T-helper 1 cell (primary cell): ENCODE results near the gene DPP10.

Experiments used
- DNase-seq, 5 donors: peaks; one replicate each; pipeline ENCODE4 v3.0.0-alpha.2; 2012 to 2020

DPP10 gene

DNA sequence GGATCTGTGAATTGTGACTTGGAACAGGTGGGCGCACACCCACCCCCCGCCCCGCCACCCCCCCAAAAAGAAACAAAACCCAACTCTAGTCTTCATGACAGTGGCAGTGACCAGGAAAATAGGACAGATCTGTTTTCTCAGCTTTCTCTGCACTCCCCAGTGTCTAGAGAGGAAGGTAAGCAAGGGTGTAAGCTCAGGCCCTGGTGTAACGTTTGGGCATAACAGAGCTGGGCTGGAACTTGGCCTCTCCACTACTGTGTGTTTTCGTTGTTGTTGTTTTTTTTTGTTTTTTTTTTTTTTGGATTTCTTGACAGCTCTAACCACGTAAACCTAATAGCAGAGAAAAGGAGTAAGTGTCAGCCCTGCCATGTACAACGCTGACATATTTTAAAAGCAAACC, 1160.8 kb downstream of the DPP10 start:
- no peak for DNase-seq

DNA sequence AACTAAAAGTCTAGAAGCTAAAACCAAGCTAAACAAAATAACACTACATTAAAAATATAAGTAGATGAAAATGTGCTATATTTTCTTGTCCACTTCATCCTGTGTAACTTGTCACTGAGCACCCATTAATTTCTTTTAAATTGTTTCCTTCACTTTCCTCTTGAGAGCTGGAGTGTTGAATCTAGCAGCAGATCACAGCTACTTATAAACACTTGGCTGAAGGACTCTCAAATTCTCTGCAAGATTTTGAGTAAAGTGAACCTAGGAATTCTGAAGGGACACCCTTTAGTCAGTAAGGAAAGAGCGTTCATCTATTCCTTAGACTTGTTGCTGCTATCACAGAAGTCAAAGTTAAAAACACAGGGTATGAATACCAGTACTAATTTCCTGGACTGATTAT, 1163.9 kb downstream of the DPP10 start:
- DNase-seq, result no peak

DNA sequence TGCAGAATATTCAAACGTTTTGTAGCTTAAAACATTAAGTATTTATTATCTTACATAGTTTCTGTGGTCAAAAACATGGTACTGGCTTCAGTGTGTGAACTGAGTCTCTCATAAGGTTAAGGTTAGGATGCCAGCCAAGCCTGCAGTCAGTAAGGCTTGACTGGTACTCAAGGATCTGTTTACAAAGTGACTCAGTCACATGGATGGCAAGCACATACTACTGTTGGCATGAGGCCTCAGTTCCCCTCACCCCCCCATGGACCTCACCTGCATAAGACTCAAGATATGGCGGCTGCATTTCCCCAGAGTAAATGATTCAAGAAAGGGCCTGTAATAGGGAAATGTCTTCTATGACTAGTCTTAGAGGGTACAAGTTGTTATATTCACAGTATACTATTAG, 1167.5 kb downstream of the DPP10 start:
- DNase-seq, result no peak

DNA sequence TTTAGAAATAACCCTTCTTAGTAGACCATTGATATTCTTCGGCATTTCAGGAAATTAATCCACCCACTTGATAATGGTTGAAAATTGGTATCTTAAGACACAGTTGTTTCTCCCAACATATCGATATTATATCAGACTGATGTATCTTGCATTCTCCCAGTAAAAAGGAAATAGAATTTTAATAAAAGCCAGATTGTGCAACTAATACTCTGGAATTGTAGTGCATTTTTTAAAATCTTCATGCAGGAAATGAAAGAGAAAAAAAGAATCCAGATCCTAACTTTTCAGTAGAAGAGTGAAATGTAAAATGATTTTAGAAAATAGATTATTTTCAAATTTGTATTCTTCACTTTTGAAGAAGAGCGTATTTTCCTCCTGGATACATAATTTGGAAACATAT, 1168.4 kb downstream of the DPP10 start:
- DNase-seq, result no peak

DNA sequence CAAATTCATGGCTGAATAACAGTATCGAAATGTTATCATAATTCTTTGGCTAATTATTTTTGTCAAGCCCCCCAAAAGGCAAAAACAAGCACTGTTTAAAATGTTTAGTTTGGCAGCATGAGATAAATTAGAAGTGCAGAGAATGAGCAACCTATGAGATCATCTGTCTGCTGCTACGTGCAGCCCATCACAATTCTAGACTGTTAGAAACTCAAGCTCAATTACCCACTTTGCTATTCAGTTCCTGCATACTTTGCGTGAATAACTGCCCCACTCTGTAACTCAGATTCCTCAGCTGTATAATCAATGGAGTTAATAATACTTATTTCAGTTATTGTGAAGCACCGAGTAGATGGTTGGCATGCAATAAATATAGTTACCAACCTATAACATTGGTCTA, 1181.9 kb downstream of the DPP10 start:
- DNase-seq, result no peak

DNA sequence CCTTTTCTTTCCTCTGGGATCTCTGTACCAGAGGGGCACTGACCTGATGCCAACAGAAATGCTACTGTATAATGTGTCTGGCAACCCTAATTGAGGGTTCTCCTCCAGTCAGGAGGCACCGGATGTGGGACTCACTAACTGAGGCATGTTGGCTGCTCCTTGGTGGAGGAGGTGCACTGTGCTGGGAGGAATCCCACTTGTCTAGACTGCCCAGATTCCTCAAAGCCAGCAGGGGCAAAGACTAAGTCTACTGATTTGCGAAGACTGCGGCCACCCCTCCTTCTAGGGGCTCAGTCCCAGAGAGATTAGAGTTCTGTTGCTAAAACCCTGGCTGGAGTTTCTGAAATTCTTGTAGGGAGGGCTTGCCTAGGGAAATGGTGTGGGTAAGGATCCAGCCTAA, 1192.1 kb downstream of the DPP10 start:
- no peak for DNase-seq

DNA sequence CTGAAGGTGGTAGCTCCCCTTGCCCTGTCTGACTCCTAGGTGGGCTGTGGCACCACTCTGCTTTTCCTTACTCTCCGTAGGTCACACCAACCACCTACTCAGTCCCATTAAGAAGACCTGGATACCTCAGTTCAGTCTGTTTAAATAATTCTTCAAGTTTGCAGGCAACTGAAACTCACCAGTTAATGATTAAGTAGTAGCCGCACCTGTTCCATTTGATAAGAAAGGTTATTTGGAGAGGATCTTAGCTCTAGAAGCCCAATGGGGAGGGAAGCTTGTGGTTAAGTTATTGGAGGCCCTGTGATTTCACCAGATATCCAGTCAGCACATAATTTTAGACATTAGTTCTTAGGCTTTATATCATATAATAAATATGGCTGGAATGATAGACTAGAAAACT, 1193.0 kb downstream of the DPP10 start:
- DNase-seq, result no peak

DNA sequence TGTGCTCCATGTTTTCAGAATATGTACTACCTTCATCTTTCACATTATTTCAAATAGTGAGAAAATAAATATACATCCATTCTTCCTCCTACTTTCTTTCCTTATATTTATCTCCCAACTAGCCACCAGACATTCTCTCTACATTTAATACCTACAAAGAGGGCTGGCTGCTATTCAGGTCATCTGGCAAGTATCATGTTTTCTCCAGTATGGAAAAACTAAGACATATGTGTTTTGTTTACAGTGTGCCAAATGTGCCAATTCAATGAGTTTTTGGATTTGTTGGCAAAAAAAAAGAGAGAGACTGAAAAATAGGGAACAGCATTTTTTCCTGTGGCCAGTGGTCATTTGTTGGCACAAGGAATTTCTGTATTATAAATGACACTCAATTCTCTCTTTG, 1207.3 kb downstream of the DPP10 start:
- DNase-seq, result no peak

DNA sequence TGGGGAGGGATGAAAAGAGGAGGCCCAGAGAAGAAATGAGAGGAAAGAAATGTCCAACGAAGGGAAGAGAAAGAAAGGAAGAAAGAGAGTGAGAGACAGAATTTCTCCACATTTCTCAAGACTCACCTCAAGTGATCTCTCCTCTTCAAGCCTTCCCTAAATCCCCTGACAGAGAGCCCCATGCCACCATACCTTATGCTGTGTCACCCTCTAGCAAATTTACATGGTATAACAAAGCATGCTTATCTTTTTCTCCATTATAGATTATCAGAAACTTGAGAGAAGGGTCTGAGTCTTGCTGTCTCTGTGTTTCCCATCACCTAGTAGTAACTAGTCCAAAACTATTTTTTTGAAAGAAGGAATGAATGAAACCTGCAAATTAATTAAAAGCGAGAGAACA, 1208.4 kb downstream of the DPP10 start:
- DNase-seq, result no peak

DNA sequence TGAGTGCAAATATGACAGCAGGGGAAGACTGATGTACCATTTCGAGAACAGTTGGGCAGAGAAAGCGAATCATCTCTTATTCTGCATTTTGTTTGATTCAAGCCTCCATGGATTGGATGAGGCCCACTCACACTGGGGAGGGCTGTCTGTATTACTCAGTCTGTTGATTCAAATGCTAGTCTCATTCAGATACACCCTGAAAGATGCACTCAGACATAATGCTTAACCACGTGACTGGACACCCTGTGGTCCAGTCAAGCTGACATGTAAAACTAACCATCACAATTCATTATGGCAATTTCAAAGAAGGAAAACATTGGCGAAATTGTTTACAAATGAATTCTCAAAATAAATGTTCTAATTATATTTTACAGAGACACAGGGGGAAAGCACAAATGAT, 1210.2 kb downstream of the DPP10 start:
- DNase-seq, result no peak

DNA sequence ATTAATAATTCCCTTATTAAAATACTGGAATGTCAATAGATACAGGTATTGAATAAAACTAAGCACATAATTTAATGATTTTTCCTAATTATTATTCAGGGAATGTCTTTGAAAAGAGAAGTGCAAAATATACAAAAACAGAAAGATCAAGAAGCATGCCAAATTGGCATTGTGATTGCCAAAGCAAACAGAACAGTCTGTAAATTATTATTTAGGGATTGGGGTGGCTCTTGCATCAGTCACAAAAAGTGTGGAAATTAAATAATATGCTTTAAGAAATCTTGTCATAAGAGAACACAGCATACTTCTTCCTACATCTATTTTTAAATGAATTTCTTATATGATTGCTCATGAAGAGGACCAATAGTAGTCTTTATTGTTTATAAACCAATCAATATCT, 1211.9 kb downstream of the DPP10 start:
- DNase-seq, result no peak

DNA sequence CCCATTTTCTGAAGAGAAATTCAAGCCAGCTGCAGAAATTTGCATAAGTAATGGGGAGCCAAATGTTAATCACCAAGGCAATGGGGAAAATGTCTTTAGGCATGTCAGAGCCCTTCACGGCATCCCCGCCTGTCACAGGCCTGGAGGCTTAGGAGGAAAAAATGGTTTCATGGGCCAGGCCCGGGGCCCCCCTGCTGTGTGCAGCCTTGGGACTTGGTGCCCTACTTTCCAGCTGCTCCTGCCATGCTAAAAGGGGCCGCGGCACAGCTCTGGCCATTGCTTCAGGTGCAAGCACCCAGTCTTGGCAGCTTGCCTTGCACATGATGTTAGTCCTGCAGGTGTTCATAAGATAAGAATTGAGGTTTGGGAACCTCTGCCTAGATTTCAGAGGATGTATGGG, 1235.7 kb downstream of the DPP10 start:
- no peak for DNase-seq

DNA sequence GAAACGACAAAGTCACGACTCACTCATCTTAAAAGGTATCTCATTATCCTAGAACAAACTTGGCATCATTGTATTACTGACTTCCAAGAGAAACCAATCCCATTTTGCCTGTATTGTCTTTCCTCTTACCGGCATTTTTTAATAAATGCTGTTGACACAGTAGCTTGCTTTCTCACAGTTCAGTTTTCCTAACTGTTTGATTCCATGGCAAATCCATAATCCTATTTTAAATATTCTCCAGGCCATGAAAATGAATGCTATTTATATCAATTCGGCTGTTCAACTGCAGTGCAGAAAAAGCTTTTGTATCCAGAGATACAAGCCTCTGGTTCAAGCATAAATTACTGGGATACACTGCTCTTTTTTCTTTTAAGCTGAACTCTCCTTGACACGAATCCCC, 1241.9 kb downstream of the DPP10 start:
- DNase-seq, result no peak

DNA sequence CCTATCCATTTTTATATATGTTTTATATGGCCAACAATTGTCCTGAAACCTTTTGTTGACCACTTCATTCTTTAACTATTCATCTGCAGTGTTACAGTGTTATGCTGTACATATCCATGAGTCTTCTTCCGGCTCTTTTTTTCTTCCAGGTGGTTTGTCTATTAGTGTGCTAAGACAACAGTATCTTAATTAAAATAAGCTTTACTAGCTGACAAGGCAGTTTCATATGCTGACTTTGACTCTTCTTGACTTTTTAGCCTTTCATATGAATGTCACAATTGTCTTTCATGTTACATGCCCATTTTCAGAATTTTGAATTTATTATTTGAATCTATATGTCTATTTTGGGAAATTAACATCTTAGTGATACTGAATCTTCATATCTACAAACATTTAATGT, 1249.0 kb downstream of the DPP10 start:
- no peak for DNase-seq

DNA sequence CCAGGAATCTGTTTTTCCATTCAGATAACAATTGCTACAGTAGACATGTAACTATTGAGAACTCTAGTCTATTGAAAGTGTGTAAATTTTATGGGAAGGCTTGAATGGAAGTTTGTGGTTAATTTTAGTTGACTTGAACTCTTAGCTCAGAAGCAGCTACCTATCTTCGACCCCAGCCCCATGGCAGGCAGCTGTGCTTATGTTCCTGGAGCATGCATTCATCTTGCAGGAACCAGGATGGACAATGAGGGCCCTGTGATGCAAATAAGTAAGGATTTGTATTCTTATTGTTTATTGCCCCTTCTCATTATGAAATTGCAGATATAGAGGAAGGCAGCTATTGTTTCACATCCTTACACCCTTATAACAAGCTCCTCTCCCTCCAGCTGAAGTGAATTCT, 1252.2 kb downstream of the DPP10 start:
- DNase-seq, result no peak

DNA sequence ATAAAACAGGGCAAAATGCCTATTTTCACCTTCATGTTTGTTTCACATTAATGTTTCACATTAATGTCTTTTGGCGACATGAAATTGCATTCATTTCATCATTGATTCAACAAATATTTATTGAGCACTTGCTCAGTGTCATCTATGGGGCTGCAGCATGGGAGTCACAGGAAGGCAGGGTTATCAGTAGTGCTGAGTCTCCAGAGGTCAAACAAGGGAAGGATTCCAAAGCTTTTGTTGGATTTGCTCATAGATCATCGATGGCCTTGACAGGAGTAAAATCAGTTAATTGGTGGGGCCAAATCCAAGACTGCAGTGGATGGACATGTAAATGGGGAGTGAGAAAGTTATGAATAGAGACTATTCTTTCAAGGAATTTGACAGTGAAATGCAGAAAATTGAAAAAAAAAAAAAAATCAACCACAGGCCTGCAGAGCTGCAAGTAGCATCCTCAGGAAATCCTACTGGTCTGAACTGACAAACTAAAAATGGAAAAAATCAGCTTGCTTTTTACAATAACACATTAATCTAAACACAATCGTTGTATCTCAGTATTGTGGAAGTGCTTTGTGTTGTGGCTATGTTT, 1290.8 kb downstream of the DPP10 start:
- no peak for DNase-seq

DNA sequence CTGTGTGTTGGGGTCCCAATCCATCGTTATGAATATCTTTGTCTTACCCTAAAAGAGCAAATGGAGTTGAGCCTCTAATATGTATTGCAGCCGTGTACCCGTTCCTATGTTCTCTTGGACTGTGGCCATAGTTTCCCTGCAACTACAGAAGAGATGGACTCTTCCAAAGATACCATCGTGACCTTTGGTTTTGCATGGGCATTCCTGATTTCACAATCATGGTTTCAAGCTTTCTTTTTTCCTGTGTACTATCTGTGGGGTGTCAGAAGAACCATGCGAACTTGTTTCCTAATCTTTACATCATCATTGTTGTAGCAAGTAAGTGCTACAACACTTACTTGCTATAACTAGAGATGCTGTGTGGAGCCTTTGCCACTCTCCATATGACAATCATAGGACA, 1295.7 kb downstream of the DPP10 start:
- no peak for DNase-seq

DNA sequence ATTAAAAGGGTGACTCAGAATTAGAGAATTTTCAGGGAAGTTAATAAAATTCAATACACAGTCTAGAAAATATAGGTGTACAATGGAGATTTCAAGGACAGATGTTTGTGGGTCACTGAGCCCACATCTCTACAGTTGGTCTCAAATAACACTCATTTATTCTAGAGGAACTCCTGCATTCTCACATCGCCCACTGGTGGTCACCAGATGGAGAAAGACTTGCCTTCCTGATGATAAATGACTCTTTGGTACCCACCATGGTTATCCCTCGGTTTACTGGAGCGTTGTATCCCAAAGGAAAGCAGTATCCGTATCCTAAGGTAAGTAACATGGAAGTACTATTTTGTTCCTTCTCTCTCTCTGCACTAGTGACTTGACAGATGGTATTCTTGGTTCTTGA, 1297.1 kb downstream of the DPP10 start:
- DNase-seq, result no peak

DNA sequence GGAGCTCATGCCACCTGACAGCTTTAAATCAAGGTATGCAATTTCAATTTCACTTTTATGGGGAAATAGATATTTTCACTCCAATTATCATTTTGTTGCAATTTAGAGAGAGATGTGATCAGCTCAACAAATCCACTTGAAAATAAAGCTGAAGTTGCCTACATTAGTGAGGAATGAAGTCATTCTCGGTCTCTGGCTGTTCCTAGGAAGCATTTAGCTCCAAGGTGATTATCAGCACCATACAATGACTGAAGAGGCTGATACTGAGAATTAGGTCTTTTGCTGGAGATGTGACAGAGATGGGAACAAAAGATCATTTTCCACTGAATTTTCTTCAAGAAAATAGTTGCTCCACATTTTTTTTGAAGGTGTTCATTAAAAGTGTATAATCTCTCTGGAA, 1303.7 kb downstream of the DPP10 start:
- DNase-seq, result no peak

DNA sequence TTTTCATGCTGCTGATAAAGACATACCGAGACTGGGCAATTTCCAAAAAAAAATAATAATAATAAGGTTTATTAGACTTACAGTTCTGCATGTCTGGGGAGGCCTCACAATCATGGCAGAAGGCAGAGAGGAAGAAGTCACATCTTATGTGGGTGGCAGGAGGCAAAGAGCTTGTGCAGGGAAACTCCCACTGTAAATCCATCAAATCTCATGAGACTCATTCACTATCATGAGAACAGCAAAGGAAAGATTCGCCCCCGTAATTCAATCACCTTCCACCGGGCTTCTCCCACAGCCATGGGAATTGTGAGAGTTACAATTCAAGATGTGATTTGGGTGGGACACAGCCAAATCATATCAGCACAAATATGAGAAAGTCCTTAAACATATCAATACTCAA, 1314.8 kb downstream of the DPP10 start:
- no peak for DNase-seq

DNA sequence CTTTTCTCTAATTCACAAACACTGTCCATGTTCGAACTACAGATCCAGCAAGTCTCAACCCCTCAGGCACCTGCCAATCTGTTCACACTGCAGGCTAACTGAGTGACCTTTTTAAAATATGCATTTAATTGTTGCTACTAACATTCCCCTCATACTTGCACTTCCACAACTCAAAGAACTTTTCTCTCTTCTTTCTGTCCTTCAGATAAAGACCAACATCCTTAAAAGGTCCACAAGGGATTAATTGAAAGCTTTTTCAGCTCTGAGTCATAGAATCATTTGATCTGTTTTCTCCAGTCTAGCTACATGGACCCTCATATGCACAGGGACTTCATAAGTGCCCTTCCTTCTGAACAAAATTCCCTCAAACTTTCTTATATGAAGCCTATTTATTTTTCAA, 1321.2 kb downstream of the DPP10 start:
- no peak for DNase-seq

DNA sequence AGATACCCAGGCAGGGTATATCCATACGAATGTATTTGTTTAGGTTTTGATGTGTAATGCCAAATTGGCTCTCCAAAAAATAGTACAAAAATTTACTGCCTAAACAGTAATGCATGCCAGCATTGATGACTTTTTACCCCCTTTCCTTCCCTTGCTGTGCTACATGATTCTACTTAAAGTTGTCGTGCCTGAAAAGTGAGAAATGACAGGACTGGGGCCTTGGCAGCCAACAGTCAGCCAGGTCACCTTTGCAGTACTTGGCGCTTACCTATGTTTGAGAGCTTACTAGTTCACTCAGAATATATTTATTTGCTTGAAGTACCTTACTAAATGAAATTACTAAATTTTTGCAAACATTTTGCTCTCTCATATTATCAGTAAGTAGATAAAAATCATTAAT, 1329.1 kb downstream of the DPP10 start:
- DNase-seq, result no peak

DNA sequence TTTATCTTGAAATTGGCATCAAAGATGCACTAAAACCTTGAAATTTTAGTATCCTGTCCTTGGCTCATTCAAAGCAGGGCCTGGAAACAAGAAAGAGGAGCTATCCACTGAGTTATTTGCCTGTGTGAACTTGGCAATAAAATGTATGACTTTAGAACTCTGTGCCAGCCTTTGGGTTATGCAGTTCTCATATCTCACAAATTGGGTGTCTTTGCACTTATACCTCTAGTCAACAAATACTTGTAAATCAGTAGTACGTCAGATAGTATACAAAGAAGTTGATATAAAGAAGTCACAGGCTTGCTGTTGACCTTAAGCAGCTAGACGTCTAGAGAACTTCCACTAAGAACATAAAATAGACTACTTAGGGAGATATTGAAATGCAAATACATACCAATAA, 1331.9 kb downstream of the DPP10 start:
- no peak for DNase-seq

DNA sequence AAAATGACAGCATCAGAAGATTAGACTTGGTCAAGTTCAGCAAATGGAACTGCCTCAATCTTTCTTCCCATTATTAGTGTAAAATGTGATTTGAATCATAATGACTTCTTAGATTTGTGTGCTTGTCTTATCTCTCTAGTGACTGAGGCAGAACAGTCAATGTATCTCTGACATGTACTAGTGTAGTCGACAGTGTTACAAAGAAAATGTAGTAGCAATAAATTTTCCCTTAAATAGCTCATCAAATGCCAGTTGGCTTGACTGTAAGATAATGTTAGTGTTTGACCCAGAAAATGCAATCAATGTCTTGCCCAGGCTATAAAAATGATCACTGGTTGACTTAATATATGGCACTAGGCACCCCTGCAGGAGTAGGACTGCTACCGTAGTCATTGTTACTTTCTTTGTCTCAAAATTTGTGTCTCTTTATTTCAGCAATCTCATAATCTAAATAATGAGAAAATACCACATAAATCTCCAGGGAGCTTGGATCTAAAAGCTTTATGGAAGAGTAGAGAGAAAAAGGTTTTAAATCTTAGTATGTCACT, 1336.7 kb downstream of the DPP10 start:
- DNase-seq, result no peak

DNA sequence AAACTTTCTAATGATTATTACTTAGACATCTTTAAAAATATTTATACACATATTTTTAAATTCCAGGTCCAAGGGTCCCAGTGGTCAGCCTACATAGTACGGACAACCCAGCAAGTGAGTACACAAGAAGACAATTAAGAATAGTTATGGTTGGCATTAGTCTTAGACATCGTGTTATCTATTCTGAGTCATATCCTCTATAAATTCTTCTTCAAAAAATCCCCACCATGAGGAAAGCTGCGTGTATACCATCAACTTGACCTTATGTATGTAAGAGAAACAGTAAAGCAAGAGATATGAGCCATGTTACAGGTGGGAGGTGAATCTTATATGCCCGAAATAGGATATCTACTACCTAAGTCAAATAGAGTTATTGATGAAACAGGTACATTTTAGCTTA, 1339.8 kb downstream of the DPP10 start:
- no peak for DNase-seq

DNA sequence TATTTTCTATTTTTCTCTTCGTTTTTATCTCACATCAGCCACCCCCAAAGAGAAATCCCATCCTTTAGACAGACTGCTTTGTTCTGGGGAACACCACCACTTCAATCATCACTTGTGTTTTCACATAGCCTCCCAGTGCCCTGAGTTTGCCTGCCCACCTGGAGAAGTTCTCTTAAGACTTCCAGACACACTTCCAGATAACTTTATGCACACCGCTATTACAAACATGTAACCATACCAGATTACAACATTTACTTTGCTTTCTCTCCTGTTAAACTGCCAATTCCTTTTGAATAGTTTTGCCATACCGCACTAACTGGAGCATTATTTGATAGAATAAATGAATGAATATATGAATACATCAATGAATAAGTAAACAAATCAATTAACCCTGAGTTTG, 1353.6 kb downstream of the DPP10 start:
- DNase-seq, result no peak
